Fibroblast of pulmonary artery (primary cell): ENCODE results near the gene LIMS2.

ENCODE experiments used
- DNase-seq: peaks from one replicate; pipeline ENCODE4 v3.0.0-alpha.2; 2010; ENCODE audit warnings: low read depth
- H3K4me3 ChIP-seq: replicated peaks from 2 replicates; pipeline ENCODE4 v1.5.1; 2011; ENCODE audit warnings: low read depth, mild to moderate bottlenecking, control low read depth, low read length, moderate library complexity
- CTCF ChIP-seq: IDR thresholded peaks from 2 replicates; pipeline ENCODE4 v1.5.1; 2011; ENCODE audit warnings: mild to moderate bottlenecking, control low read depth, low read length, inconsistent platforms; ENCODE audit errors: missing control alignments

LIMS2 gene

DNA sequence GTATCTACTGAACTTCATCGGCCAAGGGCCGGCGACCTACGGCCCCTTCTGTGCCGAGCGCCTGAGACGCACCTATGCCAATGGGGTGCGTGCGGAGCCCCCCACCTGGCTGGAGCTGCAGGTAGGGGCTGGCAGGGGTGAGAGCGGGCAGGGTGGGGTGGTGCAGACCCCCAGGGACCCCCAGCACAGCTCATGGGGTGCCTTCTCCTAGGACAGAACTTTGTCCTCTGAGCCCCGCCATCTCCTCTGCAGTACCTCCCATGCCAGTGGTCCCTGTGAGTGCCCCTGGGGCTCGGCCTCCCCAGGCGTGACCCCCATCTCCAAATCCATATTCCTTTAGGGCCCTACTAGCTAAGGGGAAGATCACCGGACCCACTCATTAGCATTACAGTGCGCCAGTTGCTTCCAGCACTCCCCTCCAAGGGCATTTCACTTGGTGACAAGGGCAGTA, 53.3 kb downstream of the LIMS2 start:
- no peak overlapping the region for H3K4me3 ChIP-seq
- TF ChIP-seq CTCF: no peak
- DNase-seq: no peak

- no peak overlapping the region for H3K4me3 ChIP-seq
- no peak for TF ChIP-seq CTCF
- no peak for DNase-seq
These were observed 54.5 kb downstream of the LIMS2 start for GRCh38 chr2:127620866-127621265.

DNA sequence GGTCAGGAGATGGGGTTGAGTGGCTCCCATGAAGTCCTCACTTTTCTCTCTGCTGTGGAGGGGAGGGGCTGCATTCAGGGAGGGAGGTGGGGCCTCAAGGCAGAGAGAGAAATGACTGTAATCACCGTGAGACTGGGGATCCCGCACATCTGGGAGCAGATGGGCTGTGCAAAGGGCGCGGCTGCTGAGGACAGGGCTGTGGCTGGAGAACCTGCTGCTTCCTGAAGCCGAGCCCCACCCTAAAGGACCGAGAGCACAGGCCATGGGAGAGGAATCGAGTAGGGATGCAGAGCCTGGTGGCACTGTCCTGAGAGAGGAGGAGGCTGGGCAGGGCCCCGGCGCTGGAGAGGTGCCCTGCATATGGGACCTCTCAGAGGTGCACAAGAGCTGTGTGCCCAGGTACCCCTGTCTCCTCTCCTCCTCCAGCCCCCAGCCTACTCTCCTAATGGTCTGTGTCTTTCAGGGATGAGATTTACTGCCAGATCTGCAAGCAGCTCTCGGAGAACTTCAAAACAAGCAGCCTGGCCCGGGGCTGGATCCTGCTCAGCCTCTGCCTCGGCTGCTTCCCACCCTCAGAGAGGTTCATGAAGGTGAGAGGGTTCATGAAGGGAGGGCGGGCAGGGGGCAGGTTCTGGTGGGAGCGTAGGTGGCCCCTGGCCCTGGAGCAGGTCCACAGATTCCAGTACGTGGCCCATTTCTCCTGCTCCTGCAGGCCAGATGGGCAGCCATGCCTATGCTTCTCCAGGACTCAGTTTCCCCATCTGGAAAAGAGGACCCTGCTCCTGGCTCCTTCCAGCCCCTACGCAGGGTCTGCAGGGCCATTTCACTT, 55.2 kb downstream of the LIMS2 start:
- TF ChIP-seq CTCF: no peak

GRCh38 chr2:127619203-127619590, 56.1 kb downstream of the LIMS2 start:
- no peak for TF ChIP-seq CTCF
- DNase-seq: no peak

More for the DNA sequence above, 55.2 kb downstream of the LIMS2 start:
- no peak overlapping the region for H3K4me3 ChIP-seq
- no peak for DNase-seq

DNA sequence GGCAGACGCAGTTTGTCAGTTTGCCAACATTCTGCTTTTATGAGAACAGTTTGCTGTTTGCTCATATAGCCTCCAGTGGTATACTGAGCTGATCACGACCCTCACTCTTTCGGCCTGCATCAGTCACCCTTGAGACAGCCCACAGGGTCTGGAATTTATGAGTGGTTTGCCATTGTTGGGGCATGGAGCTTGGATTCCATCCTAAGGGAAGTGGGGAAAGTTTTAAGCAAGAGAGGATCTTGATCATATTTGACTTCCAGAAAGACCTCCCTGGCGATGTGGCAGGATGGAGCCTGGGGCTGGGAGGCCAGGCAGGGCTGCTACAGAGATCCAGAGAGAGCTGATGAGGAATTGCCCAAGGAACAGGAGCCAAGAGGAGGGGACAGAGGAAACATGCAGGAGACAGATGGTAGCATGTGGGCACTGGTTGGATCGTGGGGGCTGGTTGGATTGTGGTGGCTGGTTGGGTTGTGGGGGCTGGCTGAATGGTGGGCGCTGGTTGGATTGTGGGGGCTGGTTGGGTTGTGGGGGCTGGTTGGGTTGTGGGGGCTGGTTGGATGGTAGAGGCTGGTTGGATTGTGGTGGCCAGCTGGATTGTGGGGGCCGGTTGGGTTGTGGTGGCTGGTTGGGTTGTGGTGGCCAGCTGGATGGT, 56.7 kb downstream of the LIMS2 start:
- H3K4me3 ChIP-seq: no peak overlapping the region
- no peak for TF ChIP-seq CTCF
- no peak for DNase-seq

More at GRCh38 chr2:127619203-127619590, 56.1 kb downstream of the LIMS2 start:
- H3K4me3 ChIP-seq: no peak overlapping the region

- no peak for TF ChIP-seq CTCF
- no peak overlapping the region for H3K4me3 ChIP-seq
- DNase-seq: no peak
These were observed 59.7 kb downstream of the LIMS2 start for GRCh38 chr2:127615511-127616166.
